Breast epithelium (tissue), 4 donors: ENCODE measurements around the gene LINGO1. TPM values are rescaled to one million over a fixed set of nuclear protein-coding genes. Genes with fewer than 3 reads are reported as not detected.

Experiments
- DNase-seq, 2 donors: peaks; one replicate each; pipeline ENCODE4 v3.0.0-alpha.2; 2019; ENCODE audit warnings: low spot score in 2 of 2
- H3K27ac ChIP-seq, 2 donors: fragments of 200-600 bp; sonication (generic) in 1 of 2; one replicate each; pipeline ENCODE4 v1.5.1; 2016 to 2019; ENCODE audit warnings: mild to moderate bottlenecking in 1 of 2
- H3K27me3 ChIP-seq, 2 donors: fragments of 200-600 bp; sonication (generic) in 1 of 2; one replicate each; pipeline versions ENCODE4 v1.5.1 to v1.6.0; 2017 to 2019; ENCODE audit warnings: control low read depth in 1 of 2, mild to moderate bottlenecking in 1 of 2
- H3K36me3 ChIP-seq: fragments of 200-600 bp; one replicate; pipeline ENCODE4 v1.5.1; 2019
- H3K4me1 ChIP-seq, 2 donors: fragments of 200-600 bp; sonication (generic); one replicate each; pipeline ENCODE4 v1.5.1; 2016 to 2019; ENCODE audit warnings: control low read depth in 1 of 2
- H3K4me3 ChIP-seq, 3 donors: fragments of 200-600 bp; sonication (generic); 1 replicate in 2 of 3; 2 replicates in 1 of 3; pipeline ENCODE4 v1.5.1; 2016 to 2019; ENCODE audit warnings: mild to moderate bottlenecking in 3 of 3, moderate library complexity in 2 of 3
- H3K9me3 ChIP-seq, 2 donors: fragments of 200-600 bp; sonication (generic) in 1 of 2; one replicate each; pipeline ENCODE4 v1.5.1; 2016 to 2019; ENCODE audit warnings: control low read depth in 1 of 2
- POLR2A ChIP-seq: fragments of 450-650 bp; IDR thresholded peaks from one replicate; pipeline ENCODE4 v1.6.1; 2016; ENCODE audit warnings: antibody characterized with exemption, mild to moderate bottlenecking, moderate library complexity
- POLR2AphosphoS5 ChIP-seq, 3 donors: sonication (generic); formaldehyde crosslinking; IDR thresholded peaks; one replicate each; pipeline ENCODE4 v1.6.1; 2017; ENCODE audit warnings: antibody characterized with exemption in 3 of 3
- intact Hi-C: fragments of 100-400 bp; cut with DNase I; formaldehyde crosslinking; loops from one replicate; pipeline ENCODE4 v1.15.1; 2023; ENCODE audit warnings: low total_unique reads
- total RNA-seq, 3 donors: library from RNA; depleted of rRNA; stranded (reverse); fragments of >200 nt; gene quantifications; one replicate each; pipeline ENCODE4 v1.1.0, GENCODE V29; 2016
- TF ChIP-seq, protein P1 (sequence below), 3 donors: fragments of 450-650 bp; IDR thresholded peaks; one replicate each; pipeline ENCODE4 v1.5.1; 2016 to 2017; ENCODE audit warnings: antibody characterized with exemption in 3 of 3, mild to moderate bottlenecking in 3 of 3, moderate library complexity in 3 of 3

LINGO1 gene
- total RNA-seq, 3 donors from 2014 or later = 1.2 to 1.6 TPM; not detected in 1

DNA sequence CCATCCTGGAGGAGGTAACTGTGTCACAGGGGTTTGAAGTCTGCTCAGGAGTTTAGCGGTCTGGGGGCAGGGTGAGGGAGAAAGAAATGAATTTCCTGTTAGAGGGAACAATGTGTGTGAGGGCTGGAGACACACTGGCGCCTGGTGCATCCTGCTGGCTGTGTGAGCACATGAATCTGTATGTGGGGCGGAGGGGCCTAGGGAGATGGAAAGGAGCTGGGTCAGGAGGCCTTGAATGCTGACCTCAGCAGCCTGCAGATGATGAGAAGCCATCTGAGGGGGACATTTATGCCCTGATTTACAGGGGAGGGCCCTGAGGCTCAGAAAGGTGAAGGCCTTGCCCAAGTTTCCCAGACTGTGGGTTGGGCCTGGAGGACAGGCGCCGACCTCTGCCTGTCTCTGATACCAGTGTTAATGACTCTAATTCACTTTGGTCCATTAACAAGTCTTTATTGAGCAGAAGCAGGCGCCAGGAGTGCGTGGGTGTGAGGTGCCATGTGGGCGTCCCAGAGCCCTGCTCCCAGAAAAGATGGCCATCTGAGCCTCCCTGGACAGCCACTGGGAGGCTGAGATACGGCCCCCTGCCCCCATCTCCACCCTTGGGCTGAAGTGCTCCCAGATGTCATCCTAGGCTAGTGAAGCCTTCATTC lies 34.8 kb downstream of the LINGO1 start:
- DNase-seq = no peak
- Histone ChIP-seq H3K27ac (no peak overlapping the region), H3K4me3 (no peak overlapping the region), H3K4me1 (no peaks in the 10 kb centered on the region), H3K36me3 (no peaks in the 10 kb centered on the region), H3K9me3 (no peaks in the 10 kb centered on the region), H3K27me3 (no peaks in the 10 kb centered on the region)
- TF ChIP-seq POLR2AphosphoS5 (IDR thresholded peaks at IDR 0.05) (no peak), POLR2A (no peak)
- TF ChIP-seq, protein P1, sequence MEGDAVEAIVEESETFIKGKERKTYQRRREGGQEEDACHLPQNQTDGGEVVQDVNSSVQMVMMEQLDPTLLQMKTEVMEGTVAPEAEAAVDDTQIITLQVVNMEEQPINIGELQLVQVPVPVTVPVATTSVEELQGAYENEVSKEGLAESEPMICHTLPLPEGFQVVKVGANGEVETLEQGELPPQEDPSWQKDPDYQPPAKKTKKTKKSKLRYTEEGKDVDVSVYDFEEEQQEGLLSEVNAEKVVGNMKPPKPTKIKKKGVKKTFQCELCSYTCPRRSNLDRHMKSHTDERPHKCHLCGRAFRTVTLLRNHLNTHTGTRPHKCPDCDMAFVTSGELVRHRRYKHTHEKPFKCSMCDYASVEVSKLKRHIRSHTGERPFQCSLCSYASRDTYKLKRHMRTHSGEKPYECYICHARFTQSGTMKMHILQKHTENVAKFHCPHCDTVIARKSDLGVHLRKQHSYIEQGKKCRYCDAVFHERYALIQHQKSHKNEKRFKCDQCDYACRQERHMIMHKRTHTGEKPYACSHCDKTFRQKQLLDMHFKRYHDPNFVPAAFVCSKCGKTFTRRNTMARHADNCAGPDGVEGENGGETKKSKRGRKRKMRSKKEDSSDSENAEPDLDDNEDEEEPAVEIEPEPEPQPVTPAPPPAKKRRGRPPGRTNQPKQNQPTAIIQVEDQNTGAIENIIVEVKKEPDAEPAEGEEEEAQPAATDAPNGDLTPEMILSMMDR (IDR thresholded peaks at IDR 0.05) = no peak
- intact Hi-C loops = no loop called here

DNA sequence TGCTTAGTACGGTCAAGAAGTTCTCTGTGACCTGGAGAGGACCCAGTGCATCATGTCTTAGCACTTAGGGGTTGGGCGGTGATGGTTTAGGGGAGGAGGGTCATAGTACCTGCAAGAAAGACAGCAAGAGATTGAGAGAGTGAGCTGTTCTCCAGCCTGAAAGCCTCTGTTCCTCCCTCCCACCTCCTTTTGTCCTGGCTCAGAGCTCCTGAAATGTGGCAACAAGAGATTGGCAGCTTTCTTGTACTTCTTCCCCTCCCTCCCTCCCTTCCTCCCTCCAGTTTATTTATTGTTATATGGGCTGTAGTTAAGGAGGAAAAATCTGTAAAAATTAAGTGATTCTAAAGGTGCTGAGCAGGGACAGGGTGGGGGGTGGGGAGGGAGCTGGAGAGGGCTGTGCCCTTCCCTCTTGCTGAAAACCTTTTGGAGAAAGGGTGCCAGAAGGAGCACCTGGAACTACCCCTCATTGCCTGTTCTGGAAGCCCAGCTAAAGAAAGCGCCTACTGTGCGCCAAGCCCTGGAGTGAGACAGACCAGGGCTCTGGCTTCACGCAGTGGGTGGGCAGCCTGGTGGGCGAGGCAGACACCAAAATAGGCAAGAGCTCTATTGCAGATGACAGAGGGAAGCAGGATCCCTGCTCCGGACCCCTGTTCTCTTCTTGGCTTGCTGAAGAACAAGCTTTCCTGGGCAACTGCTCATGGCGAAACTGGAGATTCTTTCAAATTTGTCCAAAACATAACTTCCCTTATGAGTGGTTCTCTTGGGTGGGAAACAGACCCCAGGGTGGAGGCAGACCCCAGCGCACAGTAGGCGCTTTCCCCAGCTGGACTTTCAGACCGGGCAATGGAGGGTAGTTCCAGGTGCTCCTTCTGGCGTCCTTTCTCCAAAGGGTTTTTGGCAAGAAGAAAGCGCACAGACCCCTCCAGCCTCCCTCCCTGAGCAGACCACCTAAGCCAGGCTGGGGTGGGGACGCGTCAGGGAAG lies 35.6 kb downstream of the LINGO1 start:
- intact Hi-C loops = no loop called here
- no peak for DNase-seq
- Histone ChIP-seq H3K4me1 (no peaks in the 10 kb centered on the region), H3K27me3 (no peaks in the 10 kb centered on the region), H3K4me3 (no peak overlapping the region), H3K9me3 (no peaks in the 10 kb centered on the region), H3K27ac (no peak overlapping the region), H3K36me3 (no peaks in the 10 kb centered on the region)
- TF ChIP-seq, protein P1 (IDR thresholded peaks at IDR 0.05) = no peak
- TF ChIP-seq POLR2AphosphoS5 (IDR thresholded peaks at IDR 0.05) = no peak
- no peak for TF ChIP-seq POLR2A

DNA sequence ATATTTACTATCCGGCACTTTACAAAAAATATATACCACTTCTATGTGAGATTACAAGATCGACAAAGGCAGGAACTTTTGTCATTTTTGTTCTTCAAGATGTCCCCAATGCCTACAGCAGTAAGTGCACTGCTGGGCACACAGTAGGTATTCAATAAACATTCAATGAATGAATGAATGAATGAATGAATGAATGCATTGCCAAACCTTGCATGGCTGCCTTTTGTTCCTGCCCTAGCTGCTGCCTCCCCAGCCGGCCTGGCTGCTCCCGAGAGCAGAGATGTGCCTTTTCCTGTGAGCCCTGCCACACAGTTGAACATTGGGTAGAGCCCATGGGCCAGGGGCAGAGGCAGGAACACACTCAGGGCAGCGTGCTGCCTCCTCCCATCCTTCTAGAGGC lies 37.5 kb downstream of the LINGO1 start:
- H3K9me3 ChIP-seq = no peaks in the 10 kb centered on the region

DNA sequence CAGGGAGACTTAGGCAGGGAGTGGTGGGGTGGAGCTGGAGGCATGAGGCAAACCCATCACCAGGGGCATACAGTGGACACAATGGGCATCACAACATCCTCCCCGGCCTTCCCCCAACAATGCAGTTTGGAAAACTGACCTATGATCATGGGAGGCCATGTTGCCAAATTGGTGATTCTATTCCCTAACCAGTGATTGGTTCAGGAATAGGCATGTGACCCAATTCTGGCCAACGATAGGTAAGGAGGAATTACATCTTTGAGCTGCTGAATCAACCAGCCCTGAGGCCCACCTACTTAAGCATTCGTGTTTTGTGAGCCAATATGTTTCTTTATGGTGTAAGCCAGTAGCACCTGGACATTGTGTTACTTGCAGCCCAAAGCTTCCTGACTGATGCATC lies 40.0 kb downstream of the LINGO1 start:
- H3K4me1 ChIP-seq = no peaks in the 10 kb centered on the region
- H3K9me3 ChIP-seq = no peaks in the 10 kb centered on the region
- H3K4me3 ChIP-seq = no peak overlapping the region
- no peak overlapping the region for H3K27ac ChIP-seq
- intact Hi-C loops = no loop called here
- no peak for DNase-seq
- TF ChIP-seq POLR2AphosphoS5 (IDR thresholded peaks at IDR 0.05) (no peak), POLR2A (no peak)
- TF ChIP-seq, protein P1 (IDR thresholded peaks at IDR 0.05) = no peak
- no peaks in the 10 kb centered on the region for H3K36me3 ChIP-seq
- no peaks in the 10 kb centered on the region for H3K27me3 ChIP-seq

More for the DNA sequence above, 37.5 kb downstream of the LINGO1 start:
- no peak overlapping the region for H3K27ac ChIP-seq
- no peaks in the 10 kb centered on the region for H3K36me3 ChIP-seq
- intact Hi-C loops = no loop called here
- no peak overlapping the region for H3K4me3 ChIP-seq
- TF ChIP-seq, protein P1 (IDR thresholded peaks at IDR 0.05) = no peak
- no peak for TF ChIP-seq POLR2A
- TF ChIP-seq POLR2AphosphoS5 (IDR thresholded peaks at IDR 0.05) = no peak
- DNase-seq = no peak
- H3K4me1 ChIP-seq = no peaks in the 10 kb centered on the region
- H3K27me3 ChIP-seq = no peaks in the 10 kb centered on the region
